Frontal cortex (tissue), 4 donors: ENCODE data around the gene IST1. TPM values are rescaled to one million over a fixed set of nuclear protein-coding genes. Genes with fewer than 3 reads are reported as not detected.
A peak's percentile ranks its signal among the peaks of the same experiment; 100 is the strongest.

Source experiments
- DNase-seq, 2 donors: peaks; one replicate each; pipeline ENCODE4 v3.0.0; 2012; ENCODE audit warnings: low spot score in 2 of 2
- FAIRE-seq: peaks from 2 replicates; lab custom pipeline; 2012; peaks lifted over from hg19 to GRCh38; lab: Jason Lieb, UNC
- total RNA-seq: library from RNA; depleted of rRNA; stranded (reverse); fragments of >200 nt; gene quantifications from one replicate; pipeline ENCODE4 v1.2.3, GENCODE V29; 2014
- donor health status: control.
- donor health status: control.
- donor health status: control.

The IST1 gene
- total RNA-seq, 1 donor from 2014 or later, result 117 TPM

- DNase-seq (no peak), FAIRE-seq (no peak)
These were observed 19.5 kb downstream of the IST1 start for GRCh38 chr16:71914802-71915201.

DNA sequence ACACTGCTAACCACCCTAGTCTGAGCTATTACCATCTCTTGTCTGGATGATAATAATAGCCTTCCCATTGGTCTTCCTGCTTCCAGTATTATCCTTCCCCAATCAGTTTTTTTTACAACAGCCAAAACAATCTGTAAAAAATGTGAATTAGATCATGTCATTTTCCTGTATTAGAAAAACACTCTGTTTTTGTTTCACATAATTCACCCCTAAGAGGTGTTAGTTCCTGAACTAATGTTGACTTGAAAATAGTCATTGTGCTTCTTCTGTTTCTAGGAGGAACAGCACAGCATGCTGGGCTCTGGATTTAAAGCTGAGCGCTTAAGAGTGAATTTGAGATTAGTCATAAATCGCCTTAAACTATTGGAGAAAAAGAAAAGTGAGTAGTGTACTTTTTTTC lies 20.0 kb downstream of the IST1 start:
- no peak for DNase-seq
- FAIRE-seq, result no peak

GRCh38 chr16:71916397-71916920 lies 21.1 kb downstream of the IST1 start:
- DNase-seq (no peak), FAIRE-seq (no peak)

- no peak for DNase-seq
- no peak for FAIRE-seq
These were observed 22.6 kb downstream of the IST1 start for GRCh38 chr16:71917900-71918299.

- no peak for FAIRE-seq
- no peak for DNase-seq
These were observed 23.7 kb downstream of the IST1 start for GRCh38 chr16:71919035-71919434.

DNA sequence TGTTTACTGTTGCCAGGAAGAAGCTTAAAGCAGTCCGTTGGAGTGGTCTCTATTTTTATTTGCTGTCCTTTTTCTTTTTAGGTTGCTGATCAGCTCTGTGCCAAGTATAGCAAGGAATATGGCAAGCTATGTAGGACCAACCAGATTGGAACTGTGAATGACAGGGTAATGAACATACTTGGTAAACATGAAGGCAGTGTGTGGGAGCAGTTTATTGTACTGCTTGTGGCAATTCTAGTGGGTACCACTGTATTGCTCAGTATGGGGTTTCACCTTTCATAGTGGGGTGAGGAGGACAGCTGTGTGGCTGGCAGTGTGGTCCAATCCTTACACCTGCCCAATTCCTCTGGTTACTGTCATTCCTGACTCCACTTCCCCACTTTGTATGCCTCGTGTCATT lies 25.3 kb downstream of the IST1 start:
- no peak for DNase-seq
- FAIRE-seq, result no peak

GRCh38 chr16:71923941-71924690 lies 28.8 kb downstream of the IST1 start:
- DNase-seq (no peak), FAIRE-seq (no peak)

- FAIRE-seq, result no peak
- no peak for DNase-seq
These were observed 29.4 kb downstream of the IST1 start for GRCh38 chr16:71924710-71925109.

DNA sequence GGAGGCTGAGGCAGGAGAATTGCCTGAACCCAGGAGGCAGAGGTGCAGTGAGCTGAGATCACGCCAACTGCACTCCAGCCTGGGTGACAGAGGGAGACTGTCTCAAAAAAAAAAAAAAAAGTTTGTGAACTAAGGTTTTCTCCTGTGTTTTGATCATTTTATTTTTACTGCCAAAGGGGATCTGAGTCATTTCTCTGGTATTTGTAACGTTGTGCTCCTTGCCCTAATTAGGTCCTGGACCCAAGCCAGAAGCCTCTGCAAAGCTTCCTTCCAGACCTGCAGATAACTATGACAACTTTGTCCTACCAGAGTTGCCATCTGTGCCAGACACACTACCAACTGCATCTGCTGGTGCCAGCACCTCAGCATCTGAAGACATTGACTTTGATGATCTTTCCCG lies 32.1 kb downstream of the IST1 start:
- no peak for FAIRE-seq
- peak in 1 of 2 donors; percentile 28 for DNase-seq

DNA sequence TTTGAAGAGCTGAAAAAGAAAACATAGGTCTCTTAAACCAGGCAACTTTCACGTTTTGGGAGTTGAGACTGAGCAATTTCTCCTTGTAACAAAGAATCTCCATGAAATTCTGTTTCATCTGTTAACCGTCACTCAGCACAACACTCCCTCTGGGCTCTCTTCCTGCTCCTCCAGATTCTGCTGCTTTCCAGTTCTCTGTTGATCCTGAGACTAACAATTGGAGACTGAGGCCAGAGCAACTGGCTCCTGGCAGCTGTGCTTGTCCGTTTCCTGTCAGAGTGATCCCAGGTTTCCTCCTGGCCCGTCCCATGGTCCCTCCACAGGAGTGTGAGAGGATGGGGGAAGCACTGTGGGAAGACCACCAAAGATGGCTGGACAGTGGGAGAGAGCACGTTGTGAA lies 32.5 kb downstream of the IST1 start:
- DNase-seq (no peak), FAIRE-seq (no peak)

DNA sequence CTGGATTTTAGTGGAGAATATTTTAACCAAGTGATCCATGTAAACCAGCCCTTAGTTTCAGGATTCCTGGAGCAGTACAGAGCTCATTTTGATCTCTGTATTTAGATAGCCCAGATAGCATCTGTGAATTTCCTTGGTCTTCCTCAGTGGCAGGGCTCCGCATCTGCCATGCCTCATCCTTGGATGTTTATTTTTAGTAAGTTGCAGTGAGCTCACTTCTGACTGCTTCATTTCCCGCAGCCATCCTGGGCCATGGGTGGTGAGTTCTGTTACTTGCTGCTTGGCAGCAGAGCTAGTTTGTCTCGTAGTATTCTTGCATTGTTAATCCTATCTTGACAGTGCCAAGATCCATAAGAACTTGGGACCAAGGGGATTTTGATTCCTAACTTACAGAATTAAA lies 33.7 kb downstream of the IST1 start:
- FAIRE-seq (no peak), DNase-seq (peak in 1 of 2 donors; percentile 27)

DNA sequence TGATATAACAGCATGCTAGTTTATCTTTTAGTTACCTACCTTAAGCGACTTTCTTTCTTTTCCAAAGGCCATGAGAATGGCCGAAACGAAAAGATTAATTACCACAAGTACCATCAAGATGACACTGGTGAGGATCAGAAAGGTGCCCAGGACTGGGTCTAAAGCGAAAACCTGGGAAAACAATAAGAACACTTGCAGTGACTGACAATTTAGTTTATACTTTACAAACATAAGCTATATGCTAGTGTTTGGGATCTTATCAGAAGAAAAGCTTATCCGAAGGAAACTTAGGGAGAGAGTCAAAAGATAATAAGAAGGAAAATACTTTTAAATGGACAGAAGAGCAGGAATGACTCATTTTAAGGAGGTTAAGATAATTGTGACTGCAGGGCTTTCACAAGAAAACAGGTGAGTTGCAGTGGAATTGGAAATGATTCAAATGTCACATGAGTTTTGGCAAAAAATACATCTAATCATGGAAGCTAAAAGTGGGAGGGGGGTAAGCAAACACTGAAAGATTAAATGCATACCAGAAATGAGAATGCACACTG lies 34.8 kb downstream of the IST1 start:
- no peak for FAIRE-seq

GRCh38 chr16:71931001-71931400 lies 35.7 kb downstream of the IST1 start:
- DNase-seq, result no peak
- FAIRE-seq, result no peak

More for the DNA sequence above, 34.8 kb downstream of the IST1 start:
- DNase-seq, result no peak

- DNase-seq (no peak), FAIRE-seq (no peak)
These were observed 36.3 kb downstream of the IST1 start for GRCh38 chr16:71931599-71931998.

DNA sequence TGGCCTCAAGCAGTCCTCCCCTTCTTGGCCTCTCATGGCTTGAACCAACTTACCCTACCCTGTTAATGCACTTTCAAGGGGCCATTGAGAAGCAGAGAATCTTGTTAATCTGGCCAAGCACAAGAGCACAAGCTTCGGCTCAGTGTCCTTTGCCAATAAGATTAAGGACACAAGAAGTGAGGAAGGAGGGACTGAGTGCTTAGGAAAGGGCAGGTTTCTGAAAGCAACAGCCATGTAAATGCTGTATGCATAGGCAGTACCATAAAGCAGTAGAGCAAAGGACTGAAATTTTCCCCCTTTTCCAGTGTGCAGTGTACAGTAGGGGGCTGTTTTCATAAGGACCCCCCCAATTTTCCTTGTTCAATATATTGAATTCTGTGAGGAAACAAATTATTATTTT lies 37.7 kb downstream of the IST1 start:
- FAIRE-seq (no peak), DNase-seq (no peak)

- no peak for DNase-seq
- FAIRE-seq, result no peak
These were observed 38.8 kb downstream of the IST1 start for GRCh38 chr16:71933913-71934695.

GRCh38 chr16:71937868-71938510 lies 42.7 kb downstream of the IST1 start:
- DNase-seq (no peak), FAIRE-seq (no peak)

DNA sequence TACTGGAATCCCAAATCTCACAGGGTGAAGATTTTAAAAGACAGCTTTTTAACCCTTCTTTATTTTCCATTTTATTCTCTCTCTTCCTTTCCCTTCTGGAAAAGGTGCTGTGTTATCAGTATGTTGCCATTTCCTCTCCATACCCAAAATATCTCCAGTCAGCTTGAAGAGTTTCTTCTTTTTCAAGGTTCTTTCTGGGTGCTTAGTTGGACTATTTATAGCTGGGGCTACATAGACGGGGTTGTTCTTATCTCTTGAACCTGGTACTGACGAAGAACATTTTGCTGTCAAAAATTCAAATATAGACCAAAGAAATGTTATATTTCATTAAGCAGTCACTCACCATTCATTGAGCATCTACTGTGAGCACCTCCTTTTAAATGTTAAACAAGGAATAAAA lies 48.6 kb downstream of the IST1 start:
- FAIRE-seq (no peak), DNase-seq (no peak)

DNA sequence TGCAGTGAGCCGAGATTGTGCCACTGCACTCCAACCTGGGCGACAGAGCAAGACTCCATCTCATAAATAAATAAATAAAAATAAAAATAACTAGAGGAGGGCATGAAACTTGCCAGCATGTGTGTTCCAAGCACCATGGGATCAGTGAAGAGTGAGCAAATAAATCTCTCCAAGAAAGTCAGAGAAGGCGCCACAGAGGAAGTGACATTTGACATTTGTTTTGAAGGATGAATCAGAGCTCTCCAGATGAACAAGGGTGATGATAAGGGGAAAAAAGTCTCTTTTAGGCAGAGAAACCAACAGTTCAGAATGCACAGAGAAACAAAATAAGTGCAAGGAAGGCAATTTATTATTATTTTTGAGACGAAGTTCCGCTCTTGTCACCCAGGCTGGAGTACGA lies 50.3 kb downstream of the IST1 start:
- DNase-seq, result no peak
- FAIRE-seq, result no peak

- FAIRE-seq (no peak), DNase-seq (no peak)
These were observed 57.5 kb downstream of the IST1 start for GRCh38 chr16:71952825-71953224.
